Ishikawa (cell line): ENCODE measurements around the gene IL12B.

Experiments used
- EGR1 ChIP-seq: IDR thresholded peaks from 2 replicates; pipeline ENCODE4 v1.6.1; 2012
- EP300 ChIP-seq: IDR thresholded peaks from 2 replicates; pipeline ENCODE4 v1.6.1; 2012; ENCODE audit warnings: borderline replicate concordance
- NFIC ChIP-seq: IDR thresholded peaks from 2 replicates; pipeline ENCODE4 v1.6.1; 2012
- RAD21 ChIP-seq: IDR thresholded peaks from 2 replicates; pipeline ENCODE4 v1.6.1; 2012; ENCODE audit warnings: low read depth
- TAF1 ChIP-seq: IDR thresholded peaks from 2 replicates; pipeline ENCODE4 v1.6.1; 2012; ENCODE audit warnings: low read depth, mild to moderate bottlenecking
- TCF12 ChIP-seq: IDR thresholded peaks from 2 replicates; pipeline ENCODE4 v1.6.1; 2012; ENCODE audit warnings: low read depth
- YY1 ChIP-seq: IDR thresholded peaks from 2 replicates; pipeline ENCODE4 v1.6.1; 2012; ENCODE audit warnings: low read depth
- TF ChIP-seq, protein P1 (sequence below): IDR thresholded peaks from 2 replicates; pipeline ENCODE4 v1.6.1; 2012; ENCODE audit warnings: low read depth, mild to moderate bottlenecking
- TF ChIP-seq, protein P2 (sequence below): IDR thresholded peaks from 2 replicates; pipeline ENCODE4 v1.6.1; 2012
- TF ChIP-seq, protein P3 (sequence below): IDR thresholded peaks from 2 replicates; pipeline ENCODE4 v1.6.1; 2012

DNA sequence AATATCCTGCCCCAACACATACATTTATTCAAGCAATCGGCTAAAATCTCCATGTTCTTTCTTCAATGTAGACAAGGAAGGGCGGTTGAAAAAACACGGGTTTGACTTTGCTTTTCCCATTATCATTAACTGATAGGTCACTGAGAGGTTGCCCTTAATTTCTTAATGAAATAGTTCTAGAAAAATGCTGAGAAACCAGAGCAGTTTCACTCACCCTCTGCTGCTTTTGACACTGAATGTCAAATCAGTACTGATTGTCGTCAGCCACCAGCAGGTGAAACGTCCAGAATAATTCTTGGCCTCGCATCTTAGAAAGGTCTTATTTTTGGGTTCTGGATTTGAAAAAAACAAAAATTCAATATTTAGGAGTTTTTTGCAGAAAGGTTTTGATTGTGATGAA lies 8.1 kb downstream of the IL12B start:
- TF ChIP-seq, protein P1, sequence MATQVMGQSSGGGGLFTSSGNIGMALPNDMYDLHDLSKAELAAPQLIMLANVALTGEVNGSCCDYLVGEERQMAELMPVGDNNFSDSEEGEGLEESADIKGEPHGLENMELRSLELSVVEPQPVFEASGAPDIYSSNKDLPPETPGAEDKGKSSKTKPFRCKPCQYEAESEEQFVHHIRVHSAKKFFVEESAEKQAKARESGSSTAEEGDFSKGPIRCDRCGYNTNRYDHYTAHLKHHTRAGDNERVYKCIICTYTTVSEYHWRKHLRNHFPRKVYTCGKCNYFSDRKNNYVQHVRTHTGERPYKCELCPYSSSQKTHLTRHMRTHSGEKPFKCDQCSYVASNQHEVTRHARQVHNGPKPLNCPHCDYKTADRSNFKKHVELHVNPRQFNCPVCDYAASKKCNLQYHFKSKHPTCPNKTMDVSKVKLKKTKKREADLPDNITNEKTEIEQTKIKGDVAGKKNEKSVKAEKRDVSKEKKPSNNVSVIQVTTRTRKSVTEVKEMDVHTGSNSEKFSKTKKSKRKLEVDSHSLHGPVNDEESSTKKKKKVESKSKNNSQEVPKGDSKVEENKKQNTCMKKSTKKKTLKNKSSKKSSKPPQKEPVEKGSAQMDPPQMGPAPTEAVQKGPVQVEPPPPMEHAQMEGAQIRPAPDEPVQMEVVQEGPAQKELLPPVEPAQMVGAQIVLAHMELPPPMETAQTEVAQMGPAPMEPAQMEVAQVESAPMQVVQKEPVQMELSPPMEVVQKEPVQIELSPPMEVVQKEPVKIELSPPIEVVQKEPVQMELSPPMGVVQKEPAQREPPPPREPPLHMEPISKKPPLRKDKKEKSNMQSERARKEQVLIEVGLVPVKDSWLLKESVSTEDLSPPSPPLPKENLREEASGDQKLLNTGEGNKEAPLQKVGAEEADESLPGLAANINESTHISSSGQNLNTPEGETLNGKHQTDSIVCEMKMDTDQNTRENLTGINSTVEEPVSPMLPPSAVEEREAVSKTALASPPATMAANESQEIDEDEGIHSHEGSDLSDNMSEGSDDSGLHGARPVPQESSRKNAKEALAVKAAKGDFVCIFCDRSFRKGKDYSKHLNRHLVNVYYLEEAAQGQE: no peak
- no peak for TF ChIP-seq RAD21
- TF ChIP-seq, protein P2, sequence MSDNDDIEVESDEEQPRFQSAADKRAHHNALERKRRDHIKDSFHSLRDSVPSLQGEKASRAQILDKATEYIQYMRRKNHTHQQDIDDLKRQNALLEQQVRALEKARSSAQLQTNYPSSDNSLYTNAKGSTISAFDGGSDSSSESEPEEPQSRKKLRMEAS: no peak
- no peak for TF ChIP-seq EGR1
- no peak for TF ChIP-seq TCF12
- no peak for TF ChIP-seq YY1
- TF ChIP-seq, protein P3, sequence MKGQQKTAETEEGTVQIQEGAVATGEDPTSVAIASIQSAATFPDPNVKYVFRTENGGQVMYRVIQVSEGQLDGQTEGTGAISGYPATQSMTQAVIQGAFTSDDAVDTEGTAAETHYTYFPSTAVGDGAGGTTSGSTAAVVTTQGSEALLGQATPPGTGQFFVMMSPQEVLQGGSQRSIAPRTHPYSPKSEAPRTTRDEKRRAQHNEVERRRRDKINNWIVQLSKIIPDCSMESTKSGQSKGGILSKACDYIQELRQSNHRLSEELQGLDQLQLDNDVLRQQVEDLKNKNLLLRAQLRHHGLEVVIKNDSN: no peak
- TF ChIP-seq NFIC: no peak
- no peak for TF ChIP-seq TAF1
- TF ChIP-seq EP300: no peak
